Stomach (tissue), 9 donors: ENCODE data around the gene ZNF821. TPM values are rescaled to one million over a fixed set of nuclear protein-coding genes. Genes with fewer than 3 reads are reported as not detected.

Source experiments
- DNase-seq, 2 donors: peaks; one replicate each; pipeline versions ENCODE4 v3.0.0 to v3.0.0-alpha.2; 2013 to 2019
- H3K27ac ChIP-seq, 5 donors: fragments of 200-600 bp in 4 of 5; sonication (generic) in 4 of 5; one replicate each; pipeline ENCODE4 v1.5.1; 2013 to 2019; ENCODE audit warnings: mild to moderate bottlenecking in 1 of 5, moderate library complexity in 1 of 5
- H3K27me3 ChIP-seq, 3 donors: fragments of 200-600 bp; sonication (generic); one replicate each; pipeline ENCODE4 v1.5.1; 2017 to 2019; ENCODE audit warnings: mixed run types in 1 of 3
- H3K36me3 ChIP-seq, 4 donors: fragments of 200-600 bp; sonication (generic); 1 replicate in 3 of 4; 2 replicates in 1 of 4; pipeline ENCODE4 v1.5.1; 2016 to 2019
- H3K4me1 ChIP-seq, 4 donors: fragments of 200-600 bp; sonication (generic); one replicate each; pipeline ENCODE4 v1.5.1; 2016 to 2019
- H3K4me3 ChIP-seq, 4 donors: fragments of 200-600 bp; sonication (generic) in 3 of 4; one replicate each; pipeline ENCODE4 v1.5.1; 2016 to 2019; ENCODE audit warnings: mild to moderate bottlenecking in 1 of 4
- H3K9me3 ChIP-seq, 4 donors: fragments of 200-600 bp; sonication (generic); one replicate each; pipeline ENCODE4 v1.5.1; 2016 to 2019
- CTCF ChIP-seq, 7 experiments: fragments of 450-650 bp in 4 of 7; fragments of 200-600 bp in 3 of 7; sonication (generic) in 3 of 7; IDR thresholded peaks; one replicate each; pipeline ENCODE4 v1.5.1; 2016 to 2019; ENCODE audit warnings: antibody characterized with exemption in 7 of 7, control low read depth in 2 of 7, mild to moderate bottlenecking in 1 of 7
- EP300 ChIP-seq: sonication (generic); formaldehyde crosslinking; IDR thresholded peaks from one replicate; pipeline ENCODE4 v1.6.1; 2017; ENCODE audit warnings: antibody characterized with exemption
- POLR2A ChIP-seq, 4 donors: fragments of 450-650 bp; IDR thresholded peaks; one replicate each; pipeline ENCODE4 v1.6.1; 2016; ENCODE audit warnings: antibody characterized with exemption in 4 of 4, control low read depth in 2 of 4, mild to moderate bottlenecking in 1 of 4, moderate library complexity in 1 of 4
- POLR2AphosphoS5 ChIP-seq, 3 donors: sonication (generic); formaldehyde crosslinking; IDR thresholded peaks; one replicate each; pipeline ENCODE4 v1.6.1; 2016; ENCODE audit warnings: antibody characterized with exemption in 3 of 3
- WGBS, 5 donors: extraction: QIAGEN DNeasy Blood & Tissue Kit in 3 of 5; methylation state at CpG; one replicate each; pipeline versions ENCODE4 v1.1.5 to v1.1.7; 2013 to 2018; 5-methylcytosine and 5-hydroxymethylcytosine counted together
- intact Hi-C: fragments of 100-400 bp; cut with DNase I; formaldehyde crosslinking; loops from one replicate; pipeline ENCODE4 v1.15.1; 2023; ENCODE audit warnings: low total_unique reads
- polyA plus RNA-seq, 3 donors: library from polyadenylated mRNA; stranded (reverse); fragments of 200-250 nt; gene quantifications; one replicate each; pipeline ENCODE4 v1.2.3, GENCODE V29; 2013
- total RNA-seq, 5 donors: library from RNA; depleted of rRNA; stranded (reverse); fragments of >200 nt; gene quantifications; one replicate each; pipeline versions ENCODE4 v1.1.0 to v1.2.3, GENCODE V29; 2014 to 2016
- donor health status: healthy with polysubstance abuse.
- donor health status: Bipolar disorder and iron deficiency.
- donor health status: healthy.

The ZNF821 gene
- total and polyA plus RNA-seq, 8 donors = 0.45 to 240 (median 5.2) TPM

GRCh38 chr16:71916397-71916920, 32.5 kb upstream of the ZNF821 start:
- no peak overlapping the region for H3K27ac ChIP-seq
- H3K4me3 ChIP-seq = no peak overlapping the region
- WGBS, 5 donors = 70 to 96% (median 86%) methylated on average over 11 of the region's 11 CpGs
- H3K27me3 ChIP-seq = no peaks in the 10 kb centered on the region
- no peak for TF ChIP-seq POLR2A (IDR thresholded peaks at IDR 0.05)
- no peak for TF ChIP-seq POLR2AphosphoS5 (IDR thresholded peaks at IDR 0.05)
- TF ChIP-seq EP300 = no peak
- TF ChIP-seq CTCF (IDR thresholded peaks at IDR 0.05) = no peak
- DNase-seq = no peak
- peaks cover 29 to 73% (median 60%) of the 10 kb centered on the region in 4 donors for H3K36me3 ChIP-seq
- H3K4me1 ChIP-seq = peaks cover 9 to 81% (median 41%) of the 10 kb centered on the region in 4 donors
- intact Hi-C loops = no loop called here
- H3K9me3 ChIP-seq = no peaks in the 10 kb centered on the region

- TF ChIP-seq CTCF (IDR thresholded peaks at IDR 0.05) (no peak), POLR2A (IDR thresholded peaks at IDR 0.05) (no peak), POLR2AphosphoS5 (IDR thresholded peaks at IDR 0.05) (no peak), EP300 (no peak)
- WGBS, 5 donors = 92 to 96% (median 94%) methylated on average over 2 of the region's 2 CpGs
- peaks cover 10 to 92% (median 46%) of the 10 kb centered on the region in 4 donors for H3K4me1 ChIP-seq
Measured at GRCh38 chr16:71915350-71915749, 31.4 kb upstream of the ZNF821 start.

GRCh38 chr16:71914802-71915201, 30.8 kb upstream of the ZNF821 start:
- TF ChIP-seq CTCF (IDR thresholded peaks at IDR 0.05) (no peak), POLR2A (IDR thresholded peaks at IDR 0.05) (no peak), EP300 (no peak), POLR2AphosphoS5 (IDR thresholded peaks at IDR 0.05) (no peak)
- intact Hi-C loops = no loop called here
- WGBS, 5 donors = 45 to 56% (median 48%) methylated on average over 2 of the region's 2 CpGs
- H3K9me3 ChIP-seq = no peaks in the 10 kb centered on the region
- no peak for DNase-seq
- H3K36me3 ChIP-seq = peaks cover 13 to 56% (median 44%) of the 10 kb centered on the region in 4 donors
- peaks cover 14 to 96% (median 50%) of the 10 kb centered on the region in 4 donors for H3K4me1 ChIP-seq
- no peaks in the 10 kb centered on the region for H3K27me3 ChIP-seq
- no peak overlapping the region for H3K27ac ChIP-seq
- H3K4me3 ChIP-seq = no peak overlapping the region

More at GRCh38 chr16:71915350-71915749, 31.4 kb upstream of the ZNF821 start:
- H3K9me3 ChIP-seq = no peaks in the 10 kb centered on the region
- H3K4me3 ChIP-seq = no peak overlapping the region
- no peaks in the 10 kb centered on the region for H3K27me3 ChIP-seq
- DNase-seq = no peak
- H3K27ac ChIP-seq = no peak overlapping the region
- intact Hi-C loops = no loop called here
- H3K36me3 ChIP-seq = peaks cover 18 to 62% (median 49%) of the 10 kb centered on the region in 4 donors

GRCh38 chr16:71912534-71913275, 28.7 kb upstream of the ZNF821 start:
- intact Hi-C loops = no loop called here
- H3K27me3 ChIP-seq = no peaks in the 10 kb centered on the region
- no peak for DNase-seq
- no peak overlapping the region for H3K27ac ChIP-seq
- H3K9me3 ChIP-seq = no peaks in the 10 kb centered on the region
- H3K4me1 ChIP-seq = peaks cover 21 to 96% (median 58%) of the 10 kb centered on the region in 4 donors
- TF ChIP-seq POLR2A (IDR thresholded peaks at IDR 0.05) (no peak), EP300 (no peak), CTCF (IDR thresholded peaks at IDR 0.05) (no peak), POLR2AphosphoS5 (IDR thresholded peaks at IDR 0.05) (no peak)
- peaks cover 0 to 43% (median 29%) of the 10 kb centered on the region in 4 donors for H3K36me3 ChIP-seq
- H3K4me3 ChIP-seq = no peak overlapping the region
- 78 to 88% (median 84%) methylated on average over 6 of the region's 6 CpGs for WGBS, 5 donors
